ENCODE data around the gene DNAJC4. TPM values are rescaled to one million over a fixed set of nuclear protein-coding genes. Genes with fewer than 3 reads are reported as not detected.

Gene DNAJC4
- total and polyA plus RNA-seq, 9 of the 15 experiments (the other 6 are each of a cell fraction or from before 2014, with no cell fraction given), result 4.0 to 32.6 (median 19.9) TPM

GRCh38 chr11:64245797-64246620 is 15.7 kb downstream of the DNAJC4 start (continued):
- TF ChIP-seq SIRT6 (IDR thresholded peaks at IDR 0.05; ENCODE audit: low read depth, low read length) (no peak), MIER1 (IDR thresholded peaks at IDR 0.05; ENCODE audit: low read depth) (no peak), ATF4 (CRISPR knock-in tag; IDR thresholded peaks at IDR 0.05) (no peak), TEAD4 (IDR thresholded peaks at IDR 0.05; ENCODE audit: low read length) (peak; percentile 45), TEAD4 (CRISPR knock-in tag; IDR thresholded peaks at IDR 0.05; ENCODE audit: borderline replicate concordance) (no peak), MBD1 (CRISPR knock-in tag; IDR thresholded peaks at IDR 0.05) (no peak), RFX5 (IDR thresholded peaks at IDR 0.05; ENCODE audit: low read depth, low read length) (no peak), ZNF518B (CRISPR knock-in tag; IDR thresholded peaks at IDR 0.05) (no peak), ZNF699 (CRISPR knock-in tag; IDR thresholded peaks at IDR 0.05; ENCODE audit: insufficient replicate concordance) (no peak), ETS1 (conservative IDR thresholded peaks at IDR 0.05; ENCODE audit: control insufficient read depth, low read depth, low read length) (peak; percentile 26; the same call in 1 of the 2 replicates), ZNF75A (CRISPR knock-in tag; IDR thresholded peaks at IDR 0.05) (no peak), CC2D1A (IDR thresholded peaks at IDR 0.05) (no peak), MCM5 (IDR thresholded peaks at IDR 0.05; ENCODE audit: low read depth) (no peak), PCBP2 (IDR thresholded peaks at IDR 0.05; ENCODE audit: low read depth, low read length, poor library complexity, severe bottlenecking) (no peak), EP400 (IDR thresholded peaks at IDR 0.05) (peak; percentile 87)
